Measurements from ENCODE around the gene KRT9. TPM values are rescaled to one million over a fixed set of nuclear protein-coding genes. Genes with fewer than 3 reads are reported as not detected.

The KRT9 gene
- polyA plus RNA-seq, 3 donors: not detected

DNA sequence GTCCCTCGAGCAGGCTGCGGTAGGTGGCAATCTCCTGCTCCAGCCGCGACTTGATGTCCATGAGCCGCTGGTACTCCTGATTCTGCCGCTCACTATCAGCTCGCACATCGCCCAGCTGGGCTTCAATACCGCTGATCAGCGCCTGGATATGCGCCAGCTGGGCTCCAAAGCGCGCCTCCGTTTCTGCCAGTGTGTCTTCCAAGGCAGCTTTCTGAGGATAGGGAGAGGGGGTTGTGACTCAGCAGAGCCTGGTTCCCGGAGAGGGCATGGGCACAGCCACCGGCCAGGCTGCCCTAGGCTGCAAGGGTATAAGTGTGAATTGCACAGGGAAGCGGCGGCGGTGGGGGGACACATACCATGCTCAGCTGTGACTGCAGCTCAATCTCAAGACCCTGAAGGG, 48.1 kb downstream of the KRT9 start:
- peak overlapping the region in 1 of 7 donors; percentile 43 for H3K27ac Mint-ChIP-seq
- Histone ChIP-seq H3K9me3 (replicated peaks in 1 of 2; ENCODE audit: control insufficient read depth in 1 of 2, insufficient read depth in 1 of 2, low read length in 2 of 2) (peaks cover 0 to 21% of the 10 kb centered on the region in 2 donors), H3K9ac (ENCODE audit: insufficient read depth, low read length, poor library complexity, severe bottlenecking) (no peak overlapping the region), H3K79me2 (ENCODE audit: insufficient read depth, low read length) (no peaks in the 10 kb centered on the region), H3K4me1 (ENCODE audit: control insufficient read depth in 1 of 2, insufficient read depth in 2 of 2, low read length in 2 of 2) (peaks cover 15 to 21% of the 10 kb centered on the region in 2 donors), H3K27ac (ENCODE audit: low read depth in 1 of 2, low read length in 2 of 2) (no peak overlapping the region), H3K27me3 (ENCODE audit: control insufficient read depth in 2 of 2, insufficient read depth in 2 of 2, low read length in 2 of 2) (peaks cover 17 to 40% of the 10 kb centered on the region in 2 donors), H3K36me3 (replicated peaks in 1 of 2; ENCODE audit: control insufficient read depth in 1 of 2, insufficient read depth in 2 of 2, low read length in 2 of 2) (no peaks in the 10 kb centered on the region), H3K4me2 (replicated peaks; ENCODE audit: extremely low read depth, low read length, poor library complexity, severe bottlenecking) (no peak overlapping the region), H2AFZ (ENCODE audit: insufficient read depth, low read depth, low read length, poor library complexity, severe bottlenecking) (no peak overlapping the region), H3K4me3 (replicated peaks in 1 of 3; ENCODE audit: low read depth in 2 of 3, low read length in 3 of 3) (no peak overlapping the region), H4K20me1 (ENCODE audit: insufficient read depth, low read length) (no peaks in the 10 kb centered on the region)
- 90% methylated on average over 19 of the region's 19 CpGs for WGBS (ENCODE audit: insufficient coverage)
- H3K4me1 Mint-ChIP-seq: peaks cover 14% of the 10 kb centered on the region
- intact Hi-C loops (cut with micrococcal nuclease): no loop called here
- no peak for DNase-seq
- H3K27me3 Mint-ChIP-seq (ENCODE audit: low read depth in 3 of 3): peaks cover 38 to 50% (median 41%) of the 10 kb centered on the region in 3 donors
- TF ChIP-seq, protein P1, sequence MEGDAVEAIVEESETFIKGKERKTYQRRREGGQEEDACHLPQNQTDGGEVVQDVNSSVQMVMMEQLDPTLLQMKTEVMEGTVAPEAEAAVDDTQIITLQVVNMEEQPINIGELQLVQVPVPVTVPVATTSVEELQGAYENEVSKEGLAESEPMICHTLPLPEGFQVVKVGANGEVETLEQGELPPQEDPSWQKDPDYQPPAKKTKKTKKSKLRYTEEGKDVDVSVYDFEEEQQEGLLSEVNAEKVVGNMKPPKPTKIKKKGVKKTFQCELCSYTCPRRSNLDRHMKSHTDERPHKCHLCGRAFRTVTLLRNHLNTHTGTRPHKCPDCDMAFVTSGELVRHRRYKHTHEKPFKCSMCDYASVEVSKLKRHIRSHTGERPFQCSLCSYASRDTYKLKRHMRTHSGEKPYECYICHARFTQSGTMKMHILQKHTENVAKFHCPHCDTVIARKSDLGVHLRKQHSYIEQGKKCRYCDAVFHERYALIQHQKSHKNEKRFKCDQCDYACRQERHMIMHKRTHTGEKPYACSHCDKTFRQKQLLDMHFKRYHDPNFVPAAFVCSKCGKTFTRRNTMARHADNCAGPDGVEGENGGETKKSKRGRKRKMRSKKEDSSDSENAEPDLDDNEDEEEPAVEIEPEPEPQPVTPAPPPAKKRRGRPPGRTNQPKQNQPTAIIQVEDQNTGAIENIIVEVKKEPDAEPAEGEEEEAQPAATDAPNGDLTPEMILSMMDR (IDR thresholded peaks at IDR 0.05): no peak
- peaks cover 0 to 11% (median 5%) of the 10 kb centered on the region in 7 donors for H3K9me3 Mint-ChIP-seq
- H3K36me3 Mint-ChIP-seq: peaks cover 2 to 3% of the 10 kb centered on the region in 2 donors
- H3K4me3 Mint-ChIP-seq: no peak overlapping the region

DNA sequence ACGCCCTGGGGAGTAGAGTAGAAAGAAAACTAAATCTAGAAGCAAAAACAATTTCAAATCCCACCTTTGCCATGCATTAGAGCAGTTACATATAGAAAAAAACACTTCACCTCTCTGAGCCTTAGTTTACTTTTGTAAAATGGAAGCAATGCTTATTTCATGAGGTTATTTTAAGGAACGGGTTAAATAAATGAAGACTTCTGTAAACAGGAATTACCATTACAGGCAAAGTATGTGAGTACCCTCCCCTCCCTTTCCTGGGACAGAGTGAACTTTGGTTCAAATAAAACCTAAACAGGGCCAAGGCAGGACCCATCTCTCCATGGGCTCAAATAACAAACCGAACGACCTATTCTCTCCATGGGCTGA, 48.6 kb downstream of the KRT9 start:
- Histone ChIP-seq H3K4me1 (ENCODE audit: control insufficient read depth in 1 of 2, insufficient read depth in 2 of 2, low read length in 2 of 2) (peaks cover 15 to 21% of the 10 kb centered on the region in 2 donors), H3K4me2 (replicated peaks; ENCODE audit: extremely low read depth, low read length, poor library complexity, severe bottlenecking) (no peak overlapping the region), H3K79me2 (ENCODE audit: insufficient read depth, low read length) (no peaks in the 10 kb centered on the region), H3K27ac (ENCODE audit: low read depth in 1 of 2, low read length in 2 of 2) (no peak overlapping the region), H2AFZ (ENCODE audit: insufficient read depth, low read depth, low read length, poor library complexity, severe bottlenecking) (no peak overlapping the region), H4K20me1 (ENCODE audit: insufficient read depth, low read length) (no peaks in the 10 kb centered on the region), H3K36me3 (replicated peaks in 1 of 2; ENCODE audit: control insufficient read depth in 1 of 2, insufficient read depth in 2 of 2, low read length in 2 of 2) (no peaks in the 10 kb centered on the region), H3K4me3 (replicated peaks in 1 of 3; ENCODE audit: low read depth in 2 of 3, low read length in 3 of 3) (no peak overlapping the region), H3K27me3 (ENCODE audit: control insufficient read depth in 2 of 2, insufficient read depth in 2 of 2, low read length in 2 of 2) (peaks cover 13 to 35% of the 10 kb centered on the region in 2 donors), H3K9me3 (replicated peaks in 1 of 2; ENCODE audit: control insufficient read depth in 1 of 2, insufficient read depth in 1 of 2, low read length in 2 of 2) (peaks cover 0 to 17% of the 10 kb centered on the region in 2 donors), H3K9ac (ENCODE audit: insufficient read depth, low read length, poor library complexity, severe bottlenecking) (no peak overlapping the region)
- intact Hi-C loops (cut with micrococcal nuclease): no loop called here
- no peak for DNase-seq
- peaks cover 0 to 11% (median 2%) of the 10 kb centered on the region in 7 donors for H3K9me3 Mint-ChIP-seq
- peaks cover 32 to 47% (median 35%) of the 10 kb centered on the region in 3 donors for H3K27me3 Mint-ChIP-seq (ENCODE audit: low read depth in 3 of 3)
- H3K36me3 Mint-ChIP-seq: no peaks in the 10 kb centered on the region
- H3K4me3 Mint-ChIP-seq: no peak overlapping the region
- no CpG with 5 or more reads among the region's 4 CpGs for WGBS (ENCODE audit: insufficient coverage)
- TF ChIP-seq, protein P1 (IDR thresholded peaks at IDR 0.05): no peak
- H3K4me1 Mint-ChIP-seq: peaks cover 12% of the 10 kb centered on the region
- no peak overlapping the region for H3K27ac Mint-ChIP-seq

All from CD14-positive monocyte (primary cell).